CD14-positive monocyte (primary cell): Measurements from ENCODE around the gene SSBP2. TPM values are rescaled to one million over a fixed set of nuclear protein-coding genes. Genes with fewer than 3 reads are reported as not detected.

ENCODE experiments used
- DNase-seq, 3 donors: peaks; one replicate each; pipeline ENCODE4 v3.0.0-alpha.2; 2011 to 2022
- H2AFZ ChIP-seq: 2 replicates; pipeline ENCODE4 v1.6.0; 2012; ENCODE audit warnings: mild to moderate bottlenecking, low read depth, low read length, inconsistent platforms; ENCODE audit not compliant: insufficient read depth, poor library complexity, severe bottlenecking
- H3K27ac ChIP-seq, 2 donors: 1 replicate in 1 of 2; 2 replicates in 1 of 2; pipeline ENCODE4 v1.5.1; 2012 to 2013; ENCODE audit warnings: low read length in 2 of 2, control low read depth in 1 of 2, inconsistent platforms in 1 of 2, low read depth in 1 of 2, mild to moderate bottlenecking in 1 of 2
- H3K27me3 ChIP-seq, 2 donors: one replicate each; pipeline versions ENCODE4 v1.6.0 to v1.6.1; 2011 to 2013; ENCODE audit warnings: low read length in 2 of 2; ENCODE audit not compliant: control insufficient read depth in 2 of 2, insufficient read depth in 2 of 2
- H3K36me3 ChIP-seq, 2 donors: replicated peaks in 1 of 2; 1 replicate in 1 of 2; 2 replicates in 1 of 2; pipeline versions ENCODE4 v1.5.1 to v1.6.1; 2012 to 2013; ENCODE audit warnings: low read length in 2 of 2, control low read depth in 1 of 2, inconsistent platforms in 1 of 2, mild to moderate bottlenecking in 1 of 2; ENCODE audit not compliant: insufficient read depth in 2 of 2, control insufficient read depth in 1 of 2
- H3K4me1 ChIP-seq, 2 donors: 1 replicate in 1 of 2; 2 replicates in 1 of 2; pipeline versions ENCODE4 v1.5.1 to v1.6.1; 2012 to 2013; ENCODE audit warnings: low read length in 2 of 2, control low read depth in 1 of 2, inconsistent platforms in 1 of 2, mild to moderate bottlenecking in 1 of 2, moderate library complexity in 1 of 2; ENCODE audit not compliant: insufficient read depth in 2 of 2, control insufficient read depth in 1 of 2
- H3K4me2 ChIP-seq: replicated peaks from 2 replicates; pipeline ENCODE3; 2012; ENCODE audit warnings: low read length, moderate library complexity, mild to moderate bottlenecking; ENCODE audit not compliant: poor library complexity, severe bottlenecking; ENCODE audit errors: extremely low read depth
- H3K4me3 ChIP-seq, 3 experiments: fragments of 200-600 bp in 1 of 3; sonication (generic) in 1 of 3; replicated peaks in 1 of 3; 1 replicate in 2 of 3; 2 replicates in 1 of 3; pipeline ENCODE4 v1.5.1; 2011 to 2013; ENCODE audit warnings: low read length in 3 of 3, mild to moderate bottlenecking in 3 of 3, control low read depth in 2 of 3, low read depth in 2 of 3, inconsistent platforms in 1 of 3, moderate library complexity in 1 of 3
- H3K79me2 ChIP-seq: 2 replicates; pipeline ENCODE4 v1.6.0; 2012; ENCODE audit warnings: mild to moderate bottlenecking, control low read depth, inconsistent platforms, low read length, moderate library complexity; ENCODE audit not compliant: insufficient read depth
- H3K9ac ChIP-seq: 2 replicates; pipeline ENCODE4 v1.6.0; 2017; ENCODE audit warnings: low read length, mild to moderate bottlenecking; ENCODE audit not compliant: insufficient read depth, poor library complexity, severe bottlenecking
- H3K9me3 ChIP-seq, 2 donors: replicated peaks in 1 of 2; 1 replicate in 1 of 2; 2 replicates in 1 of 2; pipeline versions ENCODE4 v1.5.1 to v1.6.1; 2012 to 2013; ENCODE audit warnings: low read length in 2 of 2, control low read depth in 1 of 2; ENCODE audit not compliant: control insufficient read depth in 1 of 2, insufficient read depth in 1 of 2
- H4K20me1 ChIP-seq: 2 replicates; pipeline ENCODE4 v1.6.0; 2012; ENCODE audit warnings: mild to moderate bottlenecking, low read length, control low read depth, moderate library complexity; ENCODE audit not compliant: insufficient read depth
- H3K27ac Mint-ChIP-seq, 7 donors: one replicate each; pipeline ENCODE4 v1.8.0; 2020; ENCODE audit warnings: mild to moderate bottlenecking in 7 of 7, mixed read lengths in 7 of 7, moderate library complexity in 6 of 7, inconsistent platforms in 2 of 7
- H3K27me3 Mint-ChIP-seq, 3 donors: one replicate each; pipeline ENCODE4 v1.8.0; 2021 to 2022; ENCODE audit warnings: low read depth in 3 of 3, mild to moderate bottlenecking in 3 of 3, mixed read lengths in 3 of 3, moderate library complexity in 3 of 3, inconsistent platforms in 1 of 3
- H3K36me3 Mint-ChIP-seq, 2 donors: one replicate each; pipeline ENCODE4 v1.8.0; 2020; ENCODE audit warnings: mixed read lengths in 2 of 2, inconsistent platforms in 1 of 2, mild to moderate bottlenecking in 1 of 2
- H3K4me1 Mint-ChIP-seq: one replicate; pipeline ENCODE4 v1.8.0; 2020; ENCODE audit warnings: mild to moderate bottlenecking, mixed read lengths
- H3K4me3 Mint-ChIP-seq, 2 donors: one replicate each; pipeline ENCODE4 v1.8.0; 2020; ENCODE audit warnings: mild to moderate bottlenecking in 2 of 2, mixed read lengths in 2 of 2, moderate library complexity in 1 of 2
- H3K9me3 Mint-ChIP-seq, 7 donors: one replicate each; pipeline ENCODE4 v1.8.0; 2020 to 2022; ENCODE audit warnings: mixed read lengths in 7 of 7, mild to moderate bottlenecking in 6 of 7, moderate library complexity in 6 of 7, inconsistent platforms in 2 of 7
- CTCF ChIP-seq: fragments of 200-600 bp; IDR thresholded peaks from one replicate; pipeline ENCODE4 v1.8.0; 2022; ENCODE audit warnings: antibody characterized with exemption, mild to moderate bottlenecking
- WGBS: methylation state at CpG from one replicate; pipeline ENCODE4 v1.1.5; 2013; ENCODE audit warnings: missing lambda C conversion rate; ENCODE audit not compliant: insufficient coverage; 5-methylcytosine and 5-hydroxymethylcytosine counted together
- intact Hi-C, 2 donors: fragments of 100-400 bp; cut with micrococcal nuclease; formaldehyde crosslinking; loops; one replicate each; pipeline versions ENCODE4 v1.15.0 to v1.15.1; 2023
- polyA plus RNA-seq, 3 donors: library from polyadenylated mRNA; depleted of rRNA in 1 of 3; unstranded in 2 of 3; stranded (reverse) in 1 of 3; fragments of 300-500 nt in 2 of 3; fragments of >200 nt in 1 of 3; fragmentation: Illumina TruSeq in 2 of 3; gene quantifications; 1 replicate in 2 of 3; 2 replicates in 1 of 3; pipeline ENCODE4 v1.2.3, GENCODE V29; 2012 to 2021

SSBP2 gene
- polyA plus RNA-seq, 3 donors = 29.1 to 55.2 (median 53.4) TPM

- H3K27me3 Mint-ChIP-seq = peaks cover 0 to 4% (median 2%) of the 10 kb centered on the region in 3 donors
- Histone ChIP-seq H3K9ac (no peak overlapping the region), H3K9me3 (no peaks in the 10 kb centered on the region), H3K79me2 (no peaks in the 10 kb centered on the region), H3K4me1 (peaks cover 16 to 18% of the 10 kb centered on the region in 2 donors), H3K4me3 (no peak overlapping the region), H4K20me1 (no peaks in the 10 kb centered on the region), H3K27ac (no peak overlapping the region), H2AFZ (no peak overlapping the region), H3K36me3 (no peaks in the 10 kb centered on the region), H3K27me3 (no peaks in the 10 kb centered on the region), H3K4me2 (no peak overlapping the region)
- no peaks in the 10 kb centered on the region for H3K36me3 Mint-ChIP-seq
- DNase-seq = no peak
- H3K4me3 Mint-ChIP-seq = no peak overlapping the region
- intact Hi-C loops = no loop called here
- no peak for TF ChIP-seq CTCF
- peaks cover 0 to 3% (median 0%) of the 10 kb centered on the region in 7 donors for H3K9me3 Mint-ChIP-seq
- no peak overlapping the region for H3K27ac Mint-ChIP-seq
- no CpG with 5 or more reads among the region's 1 CpG for WGBS
- H3K4me1 Mint-ChIP-seq = peaks cover 28% of the 10 kb centered on the region
These were observed 11.1 kb upstream of the SSBP2 start for GRCh38 chr5:81761970-81762369.

- no CpG with 5 or more reads among the region's 2 CpGs for WGBS
- no peaks in the 10 kb centered on the region for H3K27me3 ChIP-seq
- H3K4me3 ChIP-seq = no peak overlapping the region
- peak overlapping the region; percentile 6 for H2AFZ ChIP-seq
- Mint-ChIP-seq H3K4me3 (no peak overlapping the region), H3K4me1 (peaks cover 28% of the 10 kb centered on the region), H3K9me3 (peaks cover 0 to 3% (median 0%) of the 10 kb centered on the region in 7 donors), H3K36me3 (no peaks in the 10 kb centered on the region), H3K27me3 (peaks cover 0 to 2% (median 2%) of the 10 kb centered on the region in 3 donors), H3K27ac (no peak overlapping the region)
- no peaks in the 10 kb centered on the region for H3K79me2 ChIP-seq
- peaks cover 16 to 18% of the 10 kb centered on the region in 2 donors for H3K4me1 ChIP-seq
- H3K36me3 ChIP-seq = no peaks in the 10 kb centered on the region
- H3K9ac ChIP-seq = no peak overlapping the region
- H4K20me1 ChIP-seq = no peaks in the 10 kb centered on the region
- TF ChIP-seq CTCF = no peak
- H3K9me3 ChIP-seq = no peaks in the 10 kb centered on the region
- no peak overlapping the region for H3K4me2 ChIP-seq
- intact Hi-C loops = no loop called here
- no peak overlapping the region for H3K27ac ChIP-seq
- DNase-seq = no peak
These were observed 10.4 kb upstream of the SSBP2 start for GRCh38 chr5:81761270-81761669.
